Tibial artery (tissue), 4 donors: ENCODE measurements around the gene SIPA1L3.

ENCODE experiments used
- DNase-seq, 2 donors: peaks; one replicate each; pipeline ENCODE4 v3.0.0-alpha.2; 2019
- H3K27ac ChIP-seq, 2 donors: fragments of 200-600 bp; sonication (generic) in 1 of 2; 1 replicate in 1 of 2; 2 replicates in 1 of 2; pipeline ENCODE4 v1.5.1; 2018 to 2019; ENCODE audit warnings: mild to moderate bottlenecking in 1 of 2
- H3K27me3 ChIP-seq, 2 donors: fragments of 200-600 bp; sonication (generic) in 1 of 2; one replicate each; pipeline versions ENCODE4 v1.5.1 to v1.6.0; 2016 to 2019
- H3K36me3 ChIP-seq, 3 donors: fragments of 200-600 bp; sonication (generic) in 2 of 3; one replicate each; pipeline ENCODE4 v1.5.1; 2016 to 2019; ENCODE audit warnings: mild to moderate bottlenecking in 2 of 3
- H3K4me1 ChIP-seq, 4 donors: fragments of 200-600 bp; sonication (generic) in 2 of 4; 1 replicate in 3 of 4; 2 replicates in 1 of 4; pipeline ENCODE4 v1.5.1; 2016 to 2019
- H3K4me3 ChIP-seq, 2 donors: fragments of 200-600 bp; sonication (generic) in 1 of 2; 1 replicate in 1 of 2; 2 replicates in 1 of 2; pipeline ENCODE4 v1.5.1; 2018 to 2019; ENCODE audit warnings: mild to moderate bottlenecking in 2 of 2
- H3K9me3 ChIP-seq, 3 donors: fragments of 200-600 bp; sonication (generic) in 1 of 3; one replicate each; pipeline ENCODE4 v1.5.1; 2016 to 2019
- CTCF ChIP-seq, 2 experiments: fragments of 200-600 bp in 1 of 2; fragments of 450-650 bp in 1 of 2; IDR thresholded peaks; one replicate each; pipeline ENCODE4 v1.5.1; 2017 to 2019; ENCODE audit warnings: antibody characterized with exemption in 2 of 2, mild to moderate bottlenecking in 1 of 2, moderate library complexity in 1 of 2
- intact Hi-C: fragments of 100-400 bp; cut with DNase I; formaldehyde crosslinking; loops from one replicate; pipeline ENCODE4 v1.15.0; 2023; ENCODE audit warnings: low total_unique reads

The SIPA1L3 gene

GRCh38 chr19:38009650-38010242 lies 102.7 kb downstream of the SIPA1L3 start:
- H3K9me3 ChIP-seq, result no peaks in the 10 kb centered on the region
- H3K27me3 ChIP-seq, result no peaks in the 10 kb centered on the region
- no peak for TF ChIP-seq CTCF (IDR thresholded peaks at IDR 0.05)
- no peak for DNase-seq
- intact Hi-C loops, result no loop called here
- no peak overlapping the region for H3K27ac ChIP-seq
- H3K4me3 ChIP-seq, result no peak overlapping the region
- peaks cover 0 to 7% (median 5%) of the 10 kb centered on the region in 4 donors for H3K4me1 ChIP-seq
- no peaks in the 10 kb centered on the region for H3K36me3 ChIP-seq

- no peak overlapping the region for H3K27ac ChIP-seq
- no peaks in the 10 kb centered on the region for H3K27me3 ChIP-seq
- no peaks in the 10 kb centered on the region for H3K4me1 ChIP-seq
- intact Hi-C loops, result no loop called here
- no peaks in the 10 kb centered on the region for H3K9me3 ChIP-seq
- TF ChIP-seq CTCF (IDR thresholded peaks at IDR 0.05), result no peak
- no peaks in the 10 kb centered on the region for H3K36me3 ChIP-seq
- DNase-seq, result no peak
- no peak overlapping the region for H3K4me3 ChIP-seq
These were observed 104.4 kb downstream of the SIPA1L3 start for GRCh38 chr19:38011426-38011825.

- no peak for TF ChIP-seq CTCF (IDR thresholded peaks at IDR 0.05)
- Histone ChIP-seq H3K27me3 (no peaks in the 10 kb centered on the region), H3K4me1 (no peaks in the 10 kb centered on the region), H3K36me3 (no peaks in the 10 kb centered on the region), H3K9me3 (no peaks in the 10 kb centered on the region), H3K27ac (no peak overlapping the region), H3K4me3 (no peak overlapping the region)
- DNase-seq, result no peak
- intact Hi-C loops, result no loop called here
These were observed 105.3 kb downstream of the SIPA1L3 start for GRCh38 chr19:38012290-38012689.

- H3K36me3 ChIP-seq, result no peaks in the 10 kb centered on the region
- no peak for TF ChIP-seq CTCF (IDR thresholded peaks at IDR 0.05)
- no peak overlapping the region for H3K4me3 ChIP-seq
- no peaks in the 10 kb centered on the region for H3K4me1 ChIP-seq
- H3K27ac ChIP-seq, result no peak overlapping the region
- no peaks in the 10 kb centered on the region for H3K27me3 ChIP-seq
- intact Hi-C loops, result no loop called here
- DNase-seq, result no peak
- H3K9me3 ChIP-seq, result no peaks in the 10 kb centered on the region
These were observed 105.9 kb downstream of the SIPA1L3 start for GRCh38 chr19:38012944-38013343.

DNA sequence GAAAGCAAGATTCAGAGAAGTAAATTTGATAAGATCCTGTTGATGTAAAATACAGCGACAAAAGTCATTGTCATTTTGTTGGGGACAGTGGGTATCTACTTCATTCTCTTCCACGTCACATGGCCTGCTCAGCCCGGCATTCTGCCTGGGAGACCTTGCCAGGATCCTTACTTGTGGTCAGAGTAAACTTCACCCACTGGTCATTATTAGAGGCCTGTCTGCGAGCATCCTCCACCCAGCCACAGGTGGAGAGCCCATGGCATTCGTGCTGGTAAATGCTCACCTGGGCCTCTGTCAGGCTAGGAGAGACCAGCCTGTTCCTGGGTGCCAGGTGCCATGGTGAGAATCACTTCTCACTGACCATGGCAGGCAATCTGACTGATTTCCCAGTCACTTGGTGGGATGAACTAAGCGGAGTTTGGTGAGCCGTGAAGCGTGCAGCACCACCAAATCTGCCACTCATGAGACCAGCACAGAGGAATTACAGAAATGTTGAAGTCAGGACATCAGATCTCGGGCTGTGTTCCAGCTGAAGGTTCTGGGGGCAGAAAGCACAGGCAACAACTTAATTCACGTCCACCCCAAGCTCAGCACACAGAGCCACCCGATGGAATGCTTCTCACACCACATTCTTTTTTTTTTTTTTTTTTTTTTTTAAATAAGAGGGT lies 107.0 kb downstream of the SIPA1L3 start:
- intact Hi-C loops, result no loop called here
- Histone ChIP-seq H3K27me3 (no peaks in the 10 kb centered on the region), H3K9me3 (no peaks in the 10 kb centered on the region), H3K4me1 (no peaks in the 10 kb centered on the region), H3K27ac (no peak overlapping the region), H3K36me3 (no peaks in the 10 kb centered on the region), H3K4me3 (no peak overlapping the region)
- TF ChIP-seq CTCF (IDR thresholded peaks at IDR 0.05), result no peak
- no peak for DNase-seq
